AG08396 (cell line): ENCODE results near the gene OSBPL2.

Experiments used
- DNase-seq: peaks from one replicate; pipeline ENCODE4 v3.0.0; 2012; ENCODE audit warnings: low spot score, mixed read lengths

OSBPL2 gene

DNA sequence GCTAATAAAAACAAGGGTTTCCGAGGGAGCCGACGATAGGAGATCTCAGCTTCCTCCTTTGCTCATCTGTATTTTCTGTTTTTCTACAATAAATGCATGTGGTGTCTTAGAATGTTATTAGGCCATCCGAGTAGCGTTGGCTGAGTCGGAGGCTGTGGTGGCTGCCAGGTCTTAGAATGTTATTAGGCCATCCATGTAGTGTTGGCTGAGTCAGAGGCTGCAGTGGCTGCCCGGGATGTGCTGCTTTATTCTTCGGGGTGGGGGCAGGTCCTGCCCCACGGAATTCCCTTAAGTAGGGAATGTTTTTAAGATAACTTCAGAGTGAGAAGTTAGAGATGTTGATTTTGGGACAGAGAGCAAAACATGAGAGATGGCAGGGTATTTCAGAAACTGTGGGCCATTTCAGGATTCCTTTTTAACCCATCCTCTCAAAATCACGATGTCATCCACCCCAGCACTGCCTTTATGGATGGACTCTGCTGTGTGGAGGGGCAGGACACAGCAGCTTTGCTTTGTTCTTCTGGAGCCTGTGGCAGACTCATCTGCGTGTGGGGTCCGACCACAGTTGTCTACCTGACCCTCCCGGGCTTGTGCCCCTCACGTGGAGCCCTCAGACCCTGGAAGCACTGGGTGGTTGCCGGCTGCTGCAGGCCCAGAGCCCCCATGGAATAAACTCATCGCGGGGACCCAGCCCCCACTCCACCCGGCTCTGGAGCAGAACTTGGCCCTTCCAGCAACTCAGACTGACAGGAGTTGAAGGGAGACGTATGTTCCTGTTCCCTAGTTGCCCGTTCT lies 20.4 kb downstream of the OSBPL2 start:
- peak; percentile 89 for DNase-seq

DNA sequence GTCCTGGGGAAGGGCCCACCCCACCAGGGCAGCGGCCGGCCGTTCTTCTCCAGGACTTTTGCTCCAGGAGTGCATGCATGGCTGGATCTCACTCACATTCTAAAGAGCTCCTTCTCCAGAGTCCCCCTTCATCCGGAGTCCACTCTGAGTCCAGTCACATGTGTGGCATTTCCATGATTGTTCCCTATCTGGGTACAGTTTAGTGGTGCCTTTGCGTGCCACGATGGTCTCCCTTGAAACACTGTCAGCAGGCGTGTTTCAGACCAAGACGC lies 20.9 kb downstream of the OSBPL2 start:
- DNase-seq, result no peak

DNA sequence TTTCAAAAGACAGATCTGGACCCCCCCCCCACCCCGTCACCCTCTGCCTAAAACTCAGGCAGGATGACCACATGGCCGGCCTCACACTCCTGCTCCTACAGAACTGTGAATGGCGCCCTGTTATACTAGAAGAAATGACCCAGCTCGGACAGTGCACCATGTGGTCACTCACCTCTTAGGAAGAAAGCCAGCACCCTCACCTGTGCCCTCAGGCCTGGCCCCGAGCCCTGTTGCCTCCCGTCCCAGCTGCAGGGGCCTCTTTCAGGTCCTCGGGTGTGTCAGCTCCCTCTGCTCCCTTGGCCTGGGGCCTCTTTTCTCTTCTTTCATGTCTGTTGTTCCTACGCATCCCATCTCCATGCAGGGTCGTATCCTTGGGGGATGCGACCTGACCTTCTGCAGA lies 23.7 kb downstream of the OSBPL2 start:
- DNase-seq, result no peak

DNA sequence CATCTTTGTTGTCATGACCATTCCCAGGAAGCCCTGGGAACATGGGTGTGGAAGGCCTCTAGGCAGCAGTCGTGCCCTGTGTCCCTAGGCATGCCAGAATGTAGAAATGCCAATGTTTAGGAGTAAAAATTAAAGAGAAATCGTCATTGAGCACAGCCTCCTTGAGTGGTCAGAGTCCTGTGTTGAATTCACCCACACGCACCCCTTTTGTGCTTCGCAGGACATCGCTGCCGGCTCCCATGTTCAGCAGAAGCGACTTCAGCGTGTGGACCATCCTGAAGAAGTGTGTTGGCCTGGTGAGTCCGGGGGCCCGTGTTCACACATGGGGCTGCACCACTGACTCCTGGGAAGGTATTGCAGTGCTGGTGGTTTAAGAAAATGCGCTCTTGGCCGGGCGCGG lies 25.1 kb downstream of the OSBPL2 start:
- no peak for DNase-seq

DNA sequence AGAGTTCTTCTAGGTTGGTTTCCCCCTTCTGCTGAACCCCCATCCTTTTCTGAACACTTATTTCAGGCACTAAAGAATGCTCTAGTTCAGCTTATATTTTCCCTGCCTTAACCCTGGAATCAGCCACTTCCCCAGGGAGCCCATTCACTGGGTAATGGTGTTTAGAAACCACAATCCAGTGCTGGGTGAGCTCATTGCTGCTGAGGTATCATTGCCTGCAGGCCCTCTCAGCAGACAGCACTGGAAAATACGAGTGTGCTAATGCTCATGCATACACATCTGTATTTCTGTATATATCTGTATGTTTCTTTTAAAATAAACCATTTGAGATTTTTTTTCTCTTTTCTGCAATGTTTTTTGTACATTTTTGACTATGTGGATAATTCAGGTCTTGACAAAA lies 27.0 kb downstream of the OSBPL2 start:
- DNase-seq, result no peak

DNA sequence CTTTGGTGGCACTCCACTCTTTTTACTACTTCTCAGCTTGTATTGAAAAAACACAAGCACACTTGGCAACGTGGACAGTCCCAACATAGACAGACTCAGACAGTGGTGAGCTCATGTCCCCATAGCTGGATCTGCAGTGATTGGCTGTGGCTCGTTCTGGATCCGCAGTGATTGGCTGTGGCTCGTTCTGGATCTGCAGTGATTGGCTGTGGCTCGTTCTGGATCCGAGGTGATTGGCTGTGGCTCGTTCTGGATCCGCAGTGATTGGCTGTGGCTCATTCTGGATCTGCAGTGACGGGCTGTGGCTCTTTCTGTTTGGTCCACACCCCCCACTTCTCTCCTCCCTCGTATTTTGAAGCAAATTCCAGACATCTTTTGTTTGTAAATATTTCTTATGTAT lies 28.0 kb downstream of the OSBPL2 start:
- DNase-seq, result no peak

DNA sequence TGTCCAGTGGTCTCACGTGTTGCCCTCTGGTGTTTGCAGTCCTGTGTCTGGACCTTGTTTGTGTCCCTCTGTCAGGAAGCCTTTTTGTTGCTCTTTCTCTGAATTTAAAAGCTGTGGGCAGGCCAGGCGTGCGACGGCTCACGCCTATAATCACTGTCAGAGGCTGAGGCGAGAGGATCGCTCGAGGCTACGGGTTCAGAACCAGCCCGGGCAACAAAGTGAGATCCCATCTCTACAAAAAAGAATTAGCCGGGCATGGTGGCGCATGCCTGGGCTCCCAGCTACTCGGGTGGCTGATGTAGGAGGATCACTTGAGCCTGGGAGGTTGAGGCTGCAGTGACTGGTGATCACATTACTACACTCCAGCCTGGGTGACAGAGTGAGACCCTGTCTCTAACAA lies 28.5 kb downstream of the OSBPL2 start:
- no peak for DNase-seq

DNA sequence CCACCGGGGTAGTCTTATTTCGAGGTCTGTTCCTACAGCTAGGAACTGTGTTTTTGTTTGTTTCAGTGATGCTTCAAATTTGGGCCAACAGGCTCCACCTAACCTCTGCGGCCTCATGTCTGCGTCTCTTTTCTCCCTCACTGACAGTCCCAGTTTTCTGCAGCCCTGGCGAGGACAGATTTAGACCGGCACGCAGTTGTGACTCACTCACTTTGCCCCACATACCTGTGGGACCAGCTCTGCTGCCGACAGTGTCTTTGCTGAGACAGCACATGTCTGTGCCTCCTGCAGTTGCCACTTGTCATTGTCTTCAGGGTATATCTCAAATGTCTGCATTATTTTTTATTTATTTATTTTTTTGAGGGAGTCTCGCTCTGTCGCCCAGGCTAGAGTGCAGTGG lies 29.2 kb downstream of the OSBPL2 start:
- no peak for DNase-seq

DNA sequence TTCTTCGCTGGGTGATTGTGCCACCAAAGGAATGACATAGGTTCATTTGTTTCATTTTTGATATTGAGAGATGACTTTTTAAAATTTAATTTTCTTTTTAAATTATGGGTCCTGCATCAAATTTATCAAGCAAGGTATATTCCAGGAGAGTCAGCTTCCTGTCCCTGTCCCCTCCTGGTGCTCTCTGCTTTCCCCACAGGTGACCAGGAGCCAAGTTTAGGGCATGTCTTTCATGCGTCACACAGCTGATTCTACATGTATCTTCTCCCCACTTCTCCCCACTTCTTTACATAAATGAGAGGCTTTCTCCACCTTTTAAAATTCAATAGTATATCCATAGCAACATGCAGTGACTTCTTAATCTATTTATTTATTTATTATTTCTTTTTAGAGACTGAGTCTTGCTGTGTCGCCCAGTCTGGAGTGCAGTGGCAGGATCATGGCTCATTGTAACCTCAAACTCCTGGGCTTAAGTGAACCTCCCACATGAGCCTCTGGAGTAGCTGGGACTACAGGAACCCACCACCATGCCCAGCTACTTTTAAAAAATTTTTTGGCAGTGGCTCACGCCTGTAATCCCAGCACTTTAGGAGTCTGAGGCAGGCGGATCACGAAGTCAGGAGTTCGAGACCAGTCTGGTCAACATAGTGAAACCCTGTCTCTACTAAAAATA lies 30.0 kb downstream of the OSBPL2 start:
- DNase-seq, result no peak

DNA sequence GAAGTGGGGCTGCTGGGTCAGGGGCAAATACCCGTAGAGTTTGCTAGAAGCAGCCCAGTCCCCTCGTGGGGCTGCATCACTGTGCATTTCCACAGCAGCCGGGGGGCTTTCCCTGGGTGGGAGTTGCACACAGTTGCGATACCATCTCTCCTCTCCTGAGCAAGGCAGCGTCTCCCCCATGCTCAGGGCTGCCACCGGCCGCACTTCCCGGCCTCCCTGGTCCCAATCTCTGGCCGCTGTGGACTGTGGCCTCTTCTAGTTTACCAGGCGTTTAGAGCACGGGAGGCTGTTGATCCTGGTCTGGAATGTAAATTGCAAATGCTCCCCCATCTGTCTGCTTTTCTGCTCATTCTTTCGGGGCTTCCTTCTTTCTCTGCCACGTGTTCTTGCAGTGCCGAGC lies 31.1 kb downstream of the OSBPL2 start:
- DNase-seq, result no peak

DNA sequence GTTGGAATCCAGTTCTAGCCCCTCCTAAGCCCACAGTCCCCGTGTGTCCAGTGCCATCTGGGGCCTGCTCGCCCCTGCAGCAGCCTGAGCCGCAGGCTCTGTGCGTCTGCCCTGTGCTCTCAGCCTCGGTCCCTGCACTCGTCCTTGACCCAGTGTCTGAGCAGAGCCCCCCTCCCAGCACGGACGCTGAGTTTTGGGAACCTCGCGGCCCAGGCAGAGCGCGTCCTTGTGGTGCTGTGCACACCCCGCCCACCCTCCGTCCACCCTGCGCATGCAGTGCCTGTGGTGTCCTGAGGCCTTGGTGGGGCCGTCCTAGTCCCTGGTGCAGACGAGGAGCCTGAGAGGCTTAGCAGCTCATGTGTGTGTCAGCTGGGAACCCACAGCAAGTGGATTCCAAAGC lies 31.6 kb downstream of the OSBPL2 start:
- DNase-seq, result no peak

DNA sequence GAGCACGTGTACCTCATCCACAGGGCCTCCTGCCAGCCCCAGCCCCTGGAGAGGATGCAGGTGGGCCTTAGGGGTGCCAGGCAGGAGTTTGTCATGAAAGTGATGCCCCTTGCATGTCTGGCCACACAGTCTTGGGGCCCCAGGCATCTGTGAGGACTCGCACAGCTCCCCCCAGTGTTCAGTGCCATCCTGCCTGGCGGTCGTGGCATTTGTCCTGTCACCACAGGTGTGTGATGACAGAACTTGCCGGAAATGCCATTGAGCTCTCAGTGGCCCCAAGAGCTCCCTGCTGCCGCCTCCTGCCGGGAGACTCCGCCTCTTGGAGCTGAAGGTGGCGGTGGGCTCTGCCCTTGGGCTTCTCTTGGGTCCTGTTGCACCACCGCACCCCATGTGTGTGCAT lies 33.9 kb downstream of the OSBPL2 start:
- no peak for DNase-seq

DNA sequence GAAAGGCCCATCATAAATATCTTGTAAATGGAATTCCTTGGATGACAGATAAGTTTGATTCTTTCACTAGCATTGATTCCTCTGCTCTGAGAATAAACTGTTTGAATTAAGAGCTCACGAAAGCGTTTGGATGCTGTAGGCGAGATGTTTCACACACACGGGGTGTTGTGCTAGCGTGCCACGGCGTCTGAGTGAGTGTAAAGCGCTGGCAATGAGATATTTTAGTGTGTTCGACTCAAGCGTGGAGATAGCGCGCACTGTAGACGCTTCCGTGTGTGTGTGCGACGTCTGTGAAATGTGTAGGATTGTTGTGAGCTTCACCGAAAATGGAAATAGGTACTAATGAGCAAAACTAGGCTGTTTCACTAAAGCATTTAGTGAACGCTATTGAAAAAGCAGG lies 35.1 kb downstream of the OSBPL2 start:
- no peak for DNase-seq

DNA sequence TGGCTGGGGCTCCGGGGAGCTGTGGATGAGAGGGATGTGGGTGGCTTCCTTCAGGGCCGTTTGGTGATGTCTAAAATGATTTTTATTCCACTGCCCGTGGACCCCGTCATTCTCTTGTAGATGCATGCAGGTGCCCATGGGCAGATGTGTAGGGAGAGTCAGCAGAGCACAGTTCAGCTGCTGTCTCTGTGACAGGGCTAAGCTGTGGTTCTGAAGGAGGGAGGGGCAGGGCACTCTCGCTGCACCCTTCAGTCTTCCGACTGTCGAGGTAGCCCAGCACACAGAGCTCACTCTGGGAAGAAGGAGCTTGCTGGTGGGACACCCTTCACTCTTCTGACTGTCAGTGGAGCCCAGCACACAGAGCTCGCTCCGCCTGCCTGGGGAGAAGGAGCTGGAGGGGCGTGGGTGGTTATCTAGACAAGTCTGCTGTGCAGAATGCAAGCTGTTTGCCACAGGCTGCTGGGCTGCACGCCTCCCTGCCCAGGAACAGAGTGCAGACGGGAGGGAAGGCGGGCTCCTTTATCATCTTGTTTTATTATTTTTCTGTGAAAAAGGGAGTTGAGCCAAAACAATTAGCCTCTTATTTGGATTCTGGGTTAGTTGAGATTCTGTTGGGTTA lies 36.1 kb downstream of the OSBPL2 start:
- DNase-seq, result no peak

DNA sequence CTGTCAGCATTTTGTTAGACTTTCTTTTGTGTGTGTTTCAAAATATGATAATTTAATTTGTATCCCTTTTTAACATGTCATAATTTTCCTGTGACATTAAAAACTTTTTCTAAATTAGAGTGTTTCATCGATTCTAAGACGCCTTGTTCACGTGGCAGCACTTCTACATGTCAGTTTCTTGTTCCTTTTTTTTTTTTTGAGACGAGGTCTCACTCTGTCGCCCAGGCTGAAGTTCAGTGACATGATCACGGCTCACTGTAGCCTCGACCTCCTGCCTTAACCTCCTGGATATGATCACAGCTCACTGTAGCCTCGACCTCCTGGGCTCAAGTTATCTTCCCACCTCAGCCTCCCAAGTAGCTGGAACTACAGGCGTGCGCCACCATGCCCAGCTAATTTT lies 36.9 kb downstream of the OSBPL2 start:
- no peak for DNase-seq

DNA sequence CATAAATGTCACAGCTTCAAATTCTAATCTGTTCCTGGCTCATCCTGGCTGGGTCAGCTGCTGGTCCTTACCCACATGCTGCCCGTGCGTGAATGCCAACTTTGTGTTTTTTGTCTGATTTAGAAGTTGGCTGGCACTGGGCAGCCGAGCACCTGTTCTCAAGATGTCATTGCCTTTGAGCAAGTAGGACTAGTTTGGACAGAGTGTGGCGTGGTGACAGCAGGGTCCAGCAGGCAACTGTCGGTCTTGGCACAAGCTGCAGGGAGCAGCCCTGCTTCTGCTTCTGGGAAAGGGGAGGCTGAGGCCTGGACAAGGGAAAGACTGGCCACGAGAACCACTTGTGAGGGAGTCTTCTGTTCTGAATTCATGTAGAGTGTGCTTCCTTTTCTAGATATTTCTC lies 38.1 kb downstream of the OSBPL2 start:
- no peak for DNase-seq

DNA sequence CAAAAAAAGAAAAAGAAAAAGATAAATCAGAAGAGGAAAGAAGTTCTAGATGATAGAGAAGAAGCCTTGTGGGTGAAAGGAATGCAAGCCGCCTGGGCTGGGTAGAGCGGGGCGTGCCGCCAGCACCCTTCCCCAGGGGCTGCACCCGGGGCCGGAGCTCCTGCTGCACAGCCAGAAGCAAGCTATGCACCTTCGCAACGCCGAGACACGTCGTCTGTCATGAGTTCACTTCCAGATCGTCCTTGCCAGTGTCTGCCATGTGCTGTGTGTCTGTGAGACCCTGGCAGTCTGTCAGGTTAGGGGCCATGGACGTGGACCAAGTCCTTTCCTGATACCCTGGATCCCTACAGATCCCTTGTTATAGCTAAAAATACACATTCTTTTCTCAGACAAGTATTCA lies 38.9 kb downstream of the OSBPL2 start:
- no peak for DNase-seq

DNA sequence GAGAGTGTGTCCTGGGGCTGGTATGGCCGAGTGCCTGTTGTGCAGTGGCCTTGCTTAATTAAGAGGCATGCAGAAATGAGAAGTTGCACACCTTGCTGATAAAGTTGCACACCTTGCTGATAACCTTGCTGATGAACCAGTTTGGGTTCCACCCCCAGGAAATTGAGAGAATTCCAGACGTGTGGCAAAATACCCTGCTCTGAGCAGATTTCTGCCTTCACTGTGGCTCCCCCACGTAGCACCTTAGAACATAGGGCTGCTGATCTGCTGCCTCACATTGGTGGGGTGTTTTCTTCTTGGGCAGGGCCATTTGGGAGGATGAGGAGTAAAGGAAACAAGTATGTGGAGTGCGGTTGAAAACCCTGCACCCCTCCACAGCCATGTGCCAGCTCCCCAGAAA lies 42.0 kb downstream of the OSBPL2 start:
- no peak for DNase-seq

DNA sequence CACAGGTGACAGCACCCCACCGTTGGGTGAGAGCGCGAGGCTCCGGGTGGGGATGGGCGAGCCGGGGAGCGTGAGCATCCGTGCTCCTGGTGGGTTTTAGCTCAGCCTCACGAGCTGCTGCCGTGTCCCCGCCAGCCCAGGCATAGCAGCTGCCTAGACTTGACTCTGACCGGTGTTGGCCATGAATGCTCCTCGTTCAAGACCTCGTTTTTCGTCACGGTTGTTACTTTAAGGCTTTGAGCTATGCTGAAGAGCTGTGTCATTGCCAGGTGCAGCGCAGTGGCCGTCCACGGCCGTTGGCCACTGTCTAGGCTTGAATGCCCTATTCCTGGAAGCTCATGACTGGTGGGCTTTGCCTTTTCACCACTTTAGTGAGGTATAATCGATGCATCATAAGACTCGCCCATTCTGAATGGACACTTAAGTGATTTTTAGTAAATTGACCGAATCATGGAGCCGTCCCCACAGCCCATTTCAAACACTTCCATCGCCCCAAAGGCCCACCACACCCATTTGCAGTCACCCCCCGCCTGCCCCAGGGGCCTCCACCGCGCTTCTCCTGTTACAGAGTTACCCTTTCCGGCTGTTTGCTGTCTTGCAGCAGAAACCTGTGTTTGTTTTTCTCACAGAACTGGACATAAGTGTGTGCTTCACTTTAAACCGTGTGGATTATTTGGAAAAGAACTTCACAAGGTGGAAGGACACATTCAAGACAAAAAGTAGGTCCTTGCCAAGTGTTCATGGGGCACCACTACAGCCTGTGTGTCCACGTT lies 43.0 kb downstream of the OSBPL2 start:
- no peak for DNase-seq

DNA sequence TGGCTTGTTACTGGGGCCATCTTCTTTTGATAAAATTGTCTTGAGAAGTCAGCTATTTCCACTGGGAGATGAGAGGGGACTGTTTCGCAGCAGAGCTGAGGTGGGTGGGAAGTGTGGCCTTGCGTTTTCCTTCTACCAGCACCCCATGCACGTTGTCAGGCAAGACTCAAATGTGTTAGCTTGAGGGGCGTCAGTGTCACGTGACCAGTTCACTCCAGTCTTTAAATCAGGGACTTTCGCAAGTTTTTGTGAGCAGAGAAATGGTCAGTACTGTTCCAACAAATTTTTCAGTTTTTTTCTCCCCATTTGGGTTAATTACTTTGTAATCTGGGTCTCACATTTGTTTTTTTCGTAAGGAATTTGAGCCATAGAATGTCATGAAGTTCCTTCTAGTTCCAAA lies 43.8 kb downstream of the OSBPL2 start:
- DNase-seq, result no peak

DNA sequence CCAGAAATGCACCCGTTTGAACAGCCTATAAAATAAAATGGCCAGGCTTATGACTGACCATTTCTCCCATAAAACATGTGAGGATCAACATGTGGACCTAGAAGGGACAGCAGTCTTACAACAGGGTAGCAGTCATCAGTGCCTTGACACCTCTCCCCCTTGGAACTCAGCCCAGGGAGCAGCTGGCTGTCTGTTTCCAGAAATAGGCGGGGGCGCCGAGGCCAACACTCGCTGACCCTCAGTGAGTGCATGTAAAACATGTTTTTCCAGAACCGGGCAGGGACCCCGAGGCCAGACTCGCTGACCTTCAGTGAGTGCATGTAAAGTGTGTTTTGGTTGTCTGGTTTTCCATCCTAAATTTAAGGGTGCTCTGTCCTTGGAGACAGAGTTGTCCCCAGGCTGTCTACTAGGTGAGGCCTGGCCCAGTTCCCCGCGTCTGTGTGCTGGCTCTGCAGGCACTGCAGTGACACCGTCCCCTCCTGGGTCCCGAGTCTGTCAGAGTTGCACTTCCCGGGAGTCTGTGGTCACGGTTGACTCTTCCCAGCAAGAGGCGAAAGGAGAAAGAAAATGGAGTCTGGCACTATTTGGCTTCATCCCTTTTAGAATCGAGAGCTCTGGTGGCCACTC lies 44.7 kb downstream of the OSBPL2 start:
- no peak for DNase-seq

DNA sequence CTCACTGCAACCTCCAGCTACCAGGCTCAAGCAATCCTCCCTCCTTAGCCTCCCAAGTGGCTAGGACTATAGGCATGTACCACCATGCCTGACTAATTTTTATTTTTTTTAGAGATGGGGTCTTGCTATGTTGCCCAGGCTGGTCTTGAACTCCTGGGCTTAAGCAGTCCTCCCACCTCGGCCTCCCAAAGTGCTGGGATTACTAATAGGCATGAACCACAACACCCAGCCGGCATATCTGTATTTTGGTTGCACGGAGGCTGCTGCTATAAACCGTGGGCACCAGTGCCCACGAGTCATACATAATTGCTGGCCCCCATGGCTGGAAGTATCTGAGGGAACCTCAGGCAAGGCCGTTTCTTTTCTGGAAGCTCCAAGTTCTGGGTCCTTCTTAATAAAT lies 46.1 kb downstream of the OSBPL2 start:
- DNase-seq, result no peak

DNA sequence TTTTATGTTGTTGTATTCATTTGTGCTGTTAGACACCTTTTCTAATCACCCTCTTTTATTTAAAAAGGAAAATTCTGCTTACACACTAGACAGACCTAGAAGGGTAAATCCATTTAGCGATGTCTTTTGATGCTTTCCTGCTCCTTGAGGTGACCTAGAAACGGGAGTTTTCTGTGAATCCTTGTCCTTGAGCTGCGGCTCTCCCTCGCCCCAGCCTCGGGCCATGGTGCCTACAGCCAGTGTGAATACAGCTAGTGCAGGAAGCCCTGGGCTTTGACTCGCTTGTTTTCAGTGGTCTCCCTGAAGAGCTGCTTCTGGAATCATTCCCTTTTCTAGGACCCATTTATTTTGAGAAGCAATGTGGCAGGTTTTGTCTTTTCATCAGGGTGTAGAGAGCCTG lies 46.8 kb downstream of the OSBPL2 start:
- DNase-seq, result no peak
